Calu3 (cell line): ENCODE measurements around the gene USP12. TPM values are rescaled to one million over a fixed set of nuclear protein-coding genes. Genes with fewer than 3 reads are reported as not detected.

Experiments
- BruUV-seq: library from RNA; stranded (reverse); fragments of 400-500 nt; replicated peaks from 2 replicates; lab custom pipeline; 2021; lab: Mats Ljungman, UMichigan
- CTCF ChIA-PET: fragments of 300-600 bp; sonication (Branson Sonifier 250); formaldehyde crosslinking; loops from one replicate; lab custom pipeline; 2022; ENCODE audit warnings: antibody characterized with exemption; lab: Charles Lee
- DNase-seq: peaks from one replicate; pipeline ENCODE4 v3.0.0; 2022
- H3K27ac Mint-ChIP-seq: one replicate; pipeline ENCODE4 v1.8.0; 2022; ENCODE audit warnings: mixed read lengths; ENCODE audit not compliant: unreplicated experiment
- H3K27me3 Mint-ChIP-seq: one replicate; pipeline ENCODE4 v1.8.0; 2022; ENCODE audit warnings: mixed read lengths; ENCODE audit not compliant: unreplicated experiment
- H3K36me3 Mint-ChIP-seq: one replicate; pipeline ENCODE4 v1.8.0; 2022; ENCODE audit warnings: mild to moderate bottlenecking, moderate library complexity, mixed read lengths; ENCODE audit not compliant: insufficient read depth, unreplicated experiment
- H3K4me1 Mint-ChIP-seq: one replicate; pipeline ENCODE4 v1.8.0; 2022; ENCODE audit warnings: mild to moderate bottlenecking, low read depth, mixed read lengths; ENCODE audit not compliant: unreplicated experiment
- H3K4me3 Mint-ChIP-seq: one replicate; pipeline ENCODE4 v1.8.0; 2022; ENCODE audit warnings: mild to moderate bottlenecking, low read depth, moderate library complexity, mixed read lengths; ENCODE audit not compliant: unreplicated experiment
- H3K9me3 Mint-ChIP-seq: one replicate; pipeline ENCODE4 v1.8.0; 2022; ENCODE audit warnings: low read depth, mixed read lengths; ENCODE audit not compliant: unreplicated experiment
- intact Hi-C: fragments of 100-400 bp; cut with micrococcal nuclease; formaldehyde crosslinking; loops from one replicate; pipeline ENCODE4 v1.10.0; 2022; ENCODE audit not compliant: unreplicated experiment
- total RNA-seq: library from RNA; stranded (reverse); gene quantifications from 2 replicates; pipeline ENCODE4 v1.2.3, GENCODE V29; 2022
- TF ChIP-seq, protein P1 (sequence below): fragments of 200-600 bp; IDR thresholded peaks from one replicate; pipeline ENCODE4 v1.8.0; 2022; ENCODE audit warnings: antibody characterized with exemption; ENCODE audit not compliant: unreplicated experiment

USP12 gene
- total RNA-seq, 1 experiment from 2014 or later = 20.6 TPM

DNA sequence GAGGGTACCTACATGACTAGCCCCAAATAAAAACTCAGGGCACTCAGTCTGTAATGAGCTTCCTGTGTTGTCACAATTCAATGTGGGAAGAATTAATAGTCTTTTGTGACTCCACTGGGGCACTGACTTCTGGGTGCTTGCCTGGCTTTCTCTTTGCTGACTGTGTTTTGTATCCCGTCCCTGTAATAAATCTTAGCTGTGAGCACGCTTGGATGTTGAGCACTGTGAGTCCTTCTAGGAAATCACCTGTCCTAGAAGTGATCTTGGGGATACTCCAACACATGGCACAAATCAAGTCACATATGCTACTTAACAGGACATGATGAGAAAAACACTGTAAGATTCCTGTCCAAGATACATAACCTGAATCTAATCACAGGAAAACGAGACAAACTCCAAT lies 83.0 kb downstream of the USP12 start:
- Mint-ChIP-seq H3K27me3 (no peaks in the 10 kb centered on the region), H3K4me3 (no peak overlapping the region), H3K4me1 (no peaks in the 10 kb centered on the region), H3K36me3 (peaks cover 4% of the 10 kb centered on the region), H3K27ac (no peak overlapping the region), H3K9me3 (no peaks in the 10 kb centered on the region)
- intact Hi-C loops = no loop called here
- no TSS peak for BruUV-seq
- TF ChIP-seq, protein P1, sequence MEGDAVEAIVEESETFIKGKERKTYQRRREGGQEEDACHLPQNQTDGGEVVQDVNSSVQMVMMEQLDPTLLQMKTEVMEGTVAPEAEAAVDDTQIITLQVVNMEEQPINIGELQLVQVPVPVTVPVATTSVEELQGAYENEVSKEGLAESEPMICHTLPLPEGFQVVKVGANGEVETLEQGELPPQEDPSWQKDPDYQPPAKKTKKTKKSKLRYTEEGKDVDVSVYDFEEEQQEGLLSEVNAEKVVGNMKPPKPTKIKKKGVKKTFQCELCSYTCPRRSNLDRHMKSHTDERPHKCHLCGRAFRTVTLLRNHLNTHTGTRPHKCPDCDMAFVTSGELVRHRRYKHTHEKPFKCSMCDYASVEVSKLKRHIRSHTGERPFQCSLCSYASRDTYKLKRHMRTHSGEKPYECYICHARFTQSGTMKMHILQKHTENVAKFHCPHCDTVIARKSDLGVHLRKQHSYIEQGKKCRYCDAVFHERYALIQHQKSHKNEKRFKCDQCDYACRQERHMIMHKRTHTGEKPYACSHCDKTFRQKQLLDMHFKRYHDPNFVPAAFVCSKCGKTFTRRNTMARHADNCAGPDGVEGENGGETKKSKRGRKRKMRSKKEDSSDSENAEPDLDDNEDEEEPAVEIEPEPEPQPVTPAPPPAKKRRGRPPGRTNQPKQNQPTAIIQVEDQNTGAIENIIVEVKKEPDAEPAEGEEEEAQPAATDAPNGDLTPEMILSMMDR = no peak
- DNase-seq = no peak
- CTCF ChIA-PET = no interaction called here

DNA sequence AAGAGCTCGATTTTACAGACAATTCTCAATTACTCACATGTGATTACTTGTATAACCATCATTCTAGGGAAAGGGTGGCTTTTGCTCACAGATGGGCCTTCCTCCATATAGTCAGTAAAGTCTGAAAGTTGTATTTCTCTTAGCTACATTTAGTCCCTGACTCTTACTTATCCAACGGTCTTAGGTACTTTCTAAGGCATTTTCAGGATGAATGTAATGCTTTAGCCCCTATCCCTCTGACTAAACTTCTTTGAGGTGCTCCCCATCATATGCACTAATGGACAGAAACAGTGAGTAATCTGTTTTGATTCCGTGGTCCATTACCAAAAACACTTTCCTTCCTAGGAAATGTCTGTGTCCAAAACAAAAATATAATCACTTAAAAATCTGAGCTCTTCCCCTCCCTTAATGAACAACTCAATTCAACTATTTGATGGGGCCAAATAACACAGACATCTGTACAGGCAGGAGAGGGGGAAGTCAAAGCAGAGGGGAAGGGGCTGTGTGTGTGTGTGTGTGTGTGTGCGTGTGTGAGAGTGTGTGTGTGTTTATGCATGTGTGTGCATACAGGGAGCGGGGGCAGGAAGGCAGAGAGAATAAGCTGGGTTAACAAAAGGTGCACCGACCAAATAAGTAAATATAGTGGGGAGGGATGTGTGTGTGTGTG lies 84.9 kb downstream of the USP12 start:
- H3K36me3 Mint-ChIP-seq = peaks cover 4% of the 10 kb centered on the region
- no peaks in the 10 kb centered on the region for H3K9me3 Mint-ChIP-seq
- TF ChIP-seq, protein P1 = no peak
- no peaks in the 10 kb centered on the region for H3K4me1 Mint-ChIP-seq
- no peak for DNase-seq
- CTCF ChIA-PET = no interaction called here
- intact Hi-C loops = no loop called here
- BruUV-seq = no TSS peak
- H3K27me3 Mint-ChIP-seq = no peaks in the 10 kb centered on the region
- no peak overlapping the region for H3K4me3 Mint-ChIP-seq
- H3K27ac Mint-ChIP-seq = no peak overlapping the region

DNA sequence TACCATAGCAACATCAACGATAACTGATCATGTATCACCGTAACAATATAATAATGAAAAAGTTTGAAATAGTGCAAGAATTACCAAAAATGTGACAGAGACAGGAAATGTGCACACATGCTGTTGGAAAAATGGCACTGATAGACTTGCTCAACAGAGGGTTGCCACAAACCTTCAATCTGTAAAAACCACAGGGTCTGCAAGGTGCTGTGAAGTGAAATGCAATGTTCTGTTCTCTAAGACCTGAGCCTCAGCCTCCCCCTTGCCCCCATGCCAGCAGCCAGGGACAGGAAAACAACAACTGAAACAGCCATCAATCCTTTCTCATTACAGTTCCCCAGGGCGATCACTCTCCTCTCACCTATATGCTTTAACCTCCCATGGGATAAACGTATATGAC lies 88.4 kb downstream of the USP12 start:
- no peaks in the 10 kb centered on the region for H3K27me3 Mint-ChIP-seq
- CTCF ChIA-PET = no interaction called here
- intact Hi-C loops = no loop called here
- no peak overlapping the region for H3K27ac Mint-ChIP-seq
- H3K4me3 Mint-ChIP-seq = no peak overlapping the region
- BruUV-seq = no TSS peak
- no peaks in the 10 kb centered on the region for H3K4me1 Mint-ChIP-seq
- H3K9me3 Mint-ChIP-seq = no peaks in the 10 kb centered on the region
- H3K36me3 Mint-ChIP-seq = no peaks in the 10 kb centered on the region
- DNase-seq = no peak
- TF ChIP-seq, protein P1 = no peak

DNA sequence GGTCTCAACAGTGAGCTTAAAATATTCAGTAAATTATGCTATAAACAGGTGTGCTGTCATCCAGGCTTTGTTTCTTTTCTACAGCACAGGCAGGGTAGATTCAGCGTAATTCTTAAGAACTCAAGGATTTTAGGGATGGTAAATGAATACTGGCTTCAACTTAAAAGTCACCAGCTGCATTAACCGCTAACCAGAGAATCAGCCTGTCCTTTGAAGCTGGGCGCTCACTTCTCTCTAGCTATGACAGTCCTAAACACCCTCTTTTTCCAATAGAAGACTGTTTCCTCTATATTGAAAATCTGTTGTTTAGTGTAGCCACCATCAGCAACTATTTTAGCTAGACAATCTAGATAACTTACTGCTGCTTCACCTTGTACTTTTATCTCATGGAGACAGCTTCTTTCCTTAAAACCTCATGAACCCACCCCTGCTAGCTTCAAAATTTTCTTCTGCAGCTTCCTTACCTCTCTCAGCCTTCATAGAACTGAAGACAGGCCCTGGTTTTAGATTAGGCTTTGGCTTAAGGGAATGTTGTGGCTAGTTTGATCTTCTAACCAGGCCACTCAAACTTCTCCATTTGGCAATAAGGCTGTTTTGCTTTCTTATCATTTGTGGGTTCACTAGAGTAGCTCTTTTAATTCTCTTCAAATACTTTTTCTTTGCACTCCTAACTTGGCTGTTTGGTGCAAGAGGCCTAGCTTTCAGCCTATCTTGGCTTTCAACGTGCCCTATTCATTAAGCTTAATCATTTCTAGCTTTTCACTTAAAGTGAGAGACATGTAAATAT lies 89.5 kb downstream of the USP12 start:
- intact Hi-C loops = no loop called here
- BruUV-seq = no TSS peak
- no peak overlapping the region for H3K27ac Mint-ChIP-seq
- no peaks in the 10 kb centered on the region for H3K27me3 Mint-ChIP-seq
- no peak overlapping the region for H3K4me3 Mint-ChIP-seq
- CTCF ChIA-PET = interaction anchor here (0.5 kb wide), 1 partner anchor 296 kb away, joined by 3 read pairs; no protein-coding TSS in a partner anchor
- no peaks in the 10 kb centered on the region for H3K36me3 Mint-ChIP-seq
- TF ChIP-seq, protein P1 = no peak
- DNase-seq = no peak
- H3K4me1 Mint-ChIP-seq = no peaks in the 10 kb centered on the region
- no peaks in the 10 kb centered on the region for H3K9me3 Mint-ChIP-seq
